ENCODE data around the gene CAMTA1.

GRCh38 chr1:7365706-7366105 lies 580.5 kb downstream of the CAMTA1 start:
- TF ChIP-seq, protein P1, sequence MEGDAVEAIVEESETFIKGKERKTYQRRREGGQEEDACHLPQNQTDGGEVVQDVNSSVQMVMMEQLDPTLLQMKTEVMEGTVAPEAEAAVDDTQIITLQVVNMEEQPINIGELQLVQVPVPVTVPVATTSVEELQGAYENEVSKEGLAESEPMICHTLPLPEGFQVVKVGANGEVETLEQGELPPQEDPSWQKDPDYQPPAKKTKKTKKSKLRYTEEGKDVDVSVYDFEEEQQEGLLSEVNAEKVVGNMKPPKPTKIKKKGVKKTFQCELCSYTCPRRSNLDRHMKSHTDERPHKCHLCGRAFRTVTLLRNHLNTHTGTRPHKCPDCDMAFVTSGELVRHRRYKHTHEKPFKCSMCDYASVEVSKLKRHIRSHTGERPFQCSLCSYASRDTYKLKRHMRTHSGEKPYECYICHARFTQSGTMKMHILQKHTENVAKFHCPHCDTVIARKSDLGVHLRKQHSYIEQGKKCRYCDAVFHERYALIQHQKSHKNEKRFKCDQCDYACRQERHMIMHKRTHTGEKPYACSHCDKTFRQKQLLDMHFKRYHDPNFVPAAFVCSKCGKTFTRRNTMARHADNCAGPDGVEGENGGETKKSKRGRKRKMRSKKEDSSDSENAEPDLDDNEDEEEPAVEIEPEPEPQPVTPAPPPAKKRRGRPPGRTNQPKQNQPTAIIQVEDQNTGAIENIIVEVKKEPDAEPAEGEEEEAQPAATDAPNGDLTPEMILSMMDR (IDR thresholded peaks at IDR 0.05) = no peak
- TF ChIP-seq EZH2phosphoT487 (IDR thresholded peaks at IDR 0.05) = no peak
- TF ChIP-seq EZH2 (IDR thresholded peaks at IDR 0.05) = no peak

All from neural progenitor cell (in vitro differentiated cells).